A204.1 (cell line): ENCODE data around the gene MNAT1.
"Not testable (repeated sequence)": the region's sequence is repeated elsewhere in the genome, so short reads cannot be mapped to it uniquely, and the experiment has no call there.

Experiments
- FAIRE-seq: peaks from 2 replicates; lab custom pipeline; 2012; peaks lifted over from hg19 to GRCh38; lab: Jason Lieb, UNC

MNAT1 gene

GRCh38 chr14:60882219-60882618, 147.7 kb downstream of the MNAT1 start:
- FAIRE-seq, result no peak

- FAIRE-seq, result no peak
Measured at GRCh38 chr14:60884134-60884533, 149.6 kb downstream of the MNAT1 start.

DNA sequence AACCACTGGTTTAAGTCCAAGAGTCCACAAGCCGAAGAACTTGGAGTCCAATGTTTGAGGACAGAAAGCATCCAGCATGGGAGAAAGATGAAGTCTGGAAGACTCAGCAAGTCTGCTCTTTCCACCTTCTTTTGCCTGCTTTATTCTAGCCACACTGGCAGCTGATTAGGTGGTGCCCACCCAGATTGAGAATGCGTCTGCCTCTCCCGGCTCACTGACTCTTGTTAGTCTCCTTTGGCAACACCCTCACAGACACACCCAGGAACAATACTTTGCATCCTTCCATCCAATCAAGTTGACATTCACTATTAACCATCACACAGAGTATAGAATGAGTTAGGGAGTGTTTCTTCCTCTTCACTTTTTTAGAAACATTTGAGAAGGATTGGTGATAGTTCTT, 156.1 kb downstream of the MNAT1 start:
- not testable (repeated sequence) for FAIRE-seq

GRCh38 chr14:60893911-60894310, 159.3 kb downstream of the MNAT1 start:
- FAIRE-seq, result no peak

GRCh38 chr14:60904381-60904780, 169.8 kb downstream of the MNAT1 start:
- FAIRE-seq, result peak; percentile 44

DNA sequence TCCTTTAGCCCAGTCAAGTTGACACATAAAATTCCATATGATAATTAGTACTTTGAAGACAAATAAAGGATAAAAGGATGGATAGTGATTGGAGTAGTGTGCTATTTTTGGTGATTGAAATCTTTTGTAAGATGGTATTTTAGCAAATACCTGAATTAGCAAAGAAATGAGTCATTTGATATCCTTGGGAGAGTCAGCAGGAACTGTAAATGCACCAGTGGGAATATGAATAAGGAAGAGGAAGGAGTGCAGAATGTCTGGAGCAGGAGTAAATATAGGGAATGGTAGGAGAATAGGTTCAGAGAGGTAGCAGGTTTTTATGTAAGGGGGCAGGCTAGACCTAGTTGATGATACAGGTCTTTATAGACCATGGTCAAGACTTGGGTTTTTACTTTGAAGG, 171.4 kb downstream of the MNAT1 start:
- FAIRE-seq, result no peak

DNA sequence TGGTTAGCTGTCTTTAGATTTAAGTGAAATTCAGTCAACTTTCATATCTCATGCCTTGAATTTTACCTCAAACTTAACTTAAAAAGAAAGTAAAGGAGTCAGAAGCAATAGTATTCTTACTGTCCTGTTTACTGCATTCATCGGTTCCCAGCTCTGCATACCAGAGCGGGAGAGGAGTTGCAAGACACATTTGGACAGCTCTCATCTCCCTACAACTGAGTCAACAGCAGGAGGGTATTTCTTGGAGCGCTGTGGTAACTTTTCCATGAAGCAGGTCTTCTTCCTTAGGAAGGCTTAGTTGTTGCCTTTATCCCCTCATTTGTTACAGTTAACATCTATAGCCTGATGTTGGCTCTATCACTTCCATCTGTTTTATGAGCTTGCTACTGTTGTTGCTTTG, 181.2 kb downstream of the MNAT1 start:
- no peak for FAIRE-seq

DNA sequence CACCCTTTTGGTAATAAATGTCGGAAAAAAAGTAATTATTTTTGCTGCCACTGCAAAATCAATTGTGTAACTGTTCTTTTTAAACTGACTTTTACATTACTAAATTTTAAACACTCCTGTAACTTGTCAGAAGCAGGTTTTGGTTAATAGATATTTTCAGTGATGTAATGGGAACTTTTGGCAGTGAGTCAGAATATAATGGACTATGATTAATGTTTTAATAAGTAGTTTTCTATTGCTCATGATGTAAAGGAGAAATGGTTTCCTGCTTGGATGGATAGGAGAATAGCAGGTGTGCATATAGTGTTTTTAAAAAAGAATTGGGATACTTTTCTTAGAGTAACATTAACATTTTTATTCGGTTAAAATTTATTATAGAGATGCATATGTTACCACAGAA, 187.5 kb downstream of the MNAT1 start:
- FAIRE-seq, result no peak

DNA sequence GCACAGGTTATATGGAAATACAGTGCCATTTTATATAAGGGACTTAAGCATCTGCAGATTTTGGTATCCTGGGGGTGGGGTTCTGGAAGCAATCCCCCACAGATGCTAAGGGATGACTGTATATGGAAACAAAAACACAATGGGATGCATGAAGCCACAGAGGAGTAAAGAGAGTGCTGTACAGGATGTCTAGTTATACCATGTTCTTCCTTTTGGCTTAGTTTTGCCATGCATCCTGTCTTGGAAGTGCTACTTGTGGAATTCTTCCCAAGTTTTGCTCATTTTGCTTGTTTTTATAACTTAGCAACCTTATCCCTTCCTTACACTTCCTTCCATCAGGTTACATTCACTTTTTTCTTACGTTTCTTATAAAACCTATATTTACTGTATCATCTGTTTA, 190.7 kb downstream of the MNAT1 start:
- FAIRE-seq, result no peak

DNA sequence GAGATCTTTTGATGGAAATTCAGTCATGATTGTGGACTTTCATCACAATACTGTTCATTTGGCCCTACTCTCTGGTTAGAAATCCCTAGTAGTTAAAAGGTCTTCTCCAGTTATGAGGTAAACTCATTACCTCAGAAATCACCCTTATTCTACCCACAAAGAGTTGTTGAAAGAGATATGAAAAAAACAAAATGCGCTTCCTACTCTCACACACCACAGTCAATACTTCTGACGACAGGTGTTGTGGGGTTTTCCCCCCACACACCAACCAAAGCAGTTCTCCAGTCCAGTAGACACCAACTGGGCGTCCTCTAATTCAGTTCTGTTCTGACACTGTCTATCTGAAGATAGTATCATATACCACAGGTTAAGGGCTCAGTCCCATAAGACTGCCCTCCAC, 191.4 kb downstream of the MNAT1 start:
- no peak for FAIRE-seq

DNA sequence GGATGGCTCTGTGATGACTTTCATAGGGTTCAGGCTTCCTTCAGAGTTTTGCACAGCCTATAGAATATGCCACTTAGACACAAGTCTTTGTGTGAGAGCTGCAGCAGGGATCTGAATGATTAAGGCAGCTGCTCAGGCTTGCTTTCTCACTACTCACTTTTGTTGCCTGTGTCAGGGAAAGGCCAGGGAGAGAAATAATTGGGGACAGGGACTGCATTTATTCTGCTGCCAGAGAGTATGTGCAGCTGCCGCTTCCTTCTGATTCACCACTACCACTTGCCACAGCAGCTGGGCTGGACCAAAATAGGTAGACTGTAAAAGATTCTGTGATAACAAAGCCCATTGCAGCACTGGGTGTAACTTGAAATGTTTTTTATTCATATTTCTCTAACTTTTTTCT, 196.7 kb downstream of the MNAT1 start:
- FAIRE-seq, result no peak

DNA sequence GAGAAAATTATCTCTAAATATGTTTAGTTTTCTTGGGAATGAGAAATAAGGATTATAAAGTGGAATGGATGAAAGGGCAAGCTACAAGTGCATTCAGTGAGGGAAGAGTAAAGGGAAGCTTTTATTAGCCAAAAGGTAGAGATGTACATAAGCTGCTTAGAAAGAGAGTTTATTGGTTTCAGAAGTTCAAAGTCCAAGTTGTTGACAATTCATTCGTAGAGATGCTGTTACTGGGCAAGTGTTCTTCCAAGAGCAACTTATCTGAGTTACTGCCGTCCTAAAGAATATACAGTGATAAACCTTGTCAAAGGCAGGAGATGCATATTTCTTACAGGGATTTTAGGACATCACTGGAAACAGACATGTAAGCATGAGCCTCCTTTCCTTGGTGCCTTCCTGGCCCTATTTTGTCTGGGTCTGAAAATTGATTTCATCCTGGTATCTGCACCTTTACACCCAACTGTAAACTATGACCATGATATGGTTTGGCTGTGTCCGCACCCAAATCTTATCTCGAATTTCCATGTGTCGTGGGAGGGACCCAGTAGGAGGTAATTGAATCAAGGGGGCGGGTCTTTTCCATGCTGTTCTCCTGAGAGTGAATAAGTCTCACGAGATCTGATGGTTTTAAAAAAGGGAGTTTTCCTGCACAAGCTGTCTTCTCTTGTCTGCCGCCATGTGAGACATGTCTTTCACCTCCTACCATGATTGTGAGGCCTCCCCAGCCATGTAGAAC, 199.5 kb downstream of the MNAT1 start:
- FAIRE-seq, result no peak

DNA sequence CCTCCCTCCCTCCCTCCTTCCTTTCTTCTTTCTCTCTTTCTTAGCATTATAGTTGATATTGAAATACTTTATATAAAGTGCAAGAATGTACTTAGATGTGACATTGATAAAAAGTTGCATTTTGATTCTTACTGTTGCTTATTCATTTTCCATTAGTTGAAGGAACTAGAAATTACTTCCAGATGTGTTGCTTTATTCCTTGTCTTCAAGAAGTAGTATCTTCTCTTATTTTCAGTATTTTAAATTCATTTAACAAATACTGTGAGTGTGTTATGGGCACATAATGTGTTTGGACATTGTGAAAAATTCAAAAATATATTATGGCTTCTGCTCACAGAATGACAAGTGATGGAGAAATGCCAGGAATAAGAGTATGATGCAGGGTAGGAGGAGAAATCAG, 200.8 kb downstream of the MNAT1 start:
- no peak for FAIRE-seq

GRCh38 chr14:60943637-60944032, 209.1 kb downstream of the MNAT1 start:
- no peak for FAIRE-seq

DNA sequence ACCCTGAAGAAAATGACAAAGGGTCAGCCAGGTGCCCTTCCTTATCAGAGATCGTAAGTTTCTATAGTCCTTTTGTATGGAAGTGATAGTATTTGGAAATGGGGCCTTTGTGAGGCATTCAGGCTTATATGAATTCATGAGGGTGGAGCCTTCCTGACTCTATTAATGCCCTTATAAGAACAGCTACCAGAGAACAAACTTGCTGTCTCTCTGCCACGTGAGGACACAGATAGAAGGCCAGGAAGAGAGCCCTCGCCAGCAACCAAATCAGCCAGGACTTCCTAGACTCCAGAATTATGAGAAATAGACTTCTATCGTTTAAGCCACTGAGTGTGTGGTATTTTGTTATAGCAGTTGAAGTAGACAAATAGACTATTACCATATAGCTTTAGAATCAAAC, 209.6 kb downstream of the MNAT1 start:
- no peak for FAIRE-seq

GRCh38 chr14:60945984-60946383, 211.4 kb downstream of the MNAT1 start:
- no peak for FAIRE-seq

GRCh38 chr14:60946773-60947172, 212.2 kb downstream of the MNAT1 start:
- FAIRE-seq, result no peak

GRCh38 chr14:60951776-60952435, 217.3 kb downstream of the MNAT1 start:
- no peak for FAIRE-seq

GRCh38 chr14:60956202-60956601, 221.6 kb downstream of the MNAT1 start:
- FAIRE-seq, result no peak

GRCh38 chr14:60956632-60957031, 222.1 kb downstream of the MNAT1 start:
- no peak for FAIRE-seq

DNA sequence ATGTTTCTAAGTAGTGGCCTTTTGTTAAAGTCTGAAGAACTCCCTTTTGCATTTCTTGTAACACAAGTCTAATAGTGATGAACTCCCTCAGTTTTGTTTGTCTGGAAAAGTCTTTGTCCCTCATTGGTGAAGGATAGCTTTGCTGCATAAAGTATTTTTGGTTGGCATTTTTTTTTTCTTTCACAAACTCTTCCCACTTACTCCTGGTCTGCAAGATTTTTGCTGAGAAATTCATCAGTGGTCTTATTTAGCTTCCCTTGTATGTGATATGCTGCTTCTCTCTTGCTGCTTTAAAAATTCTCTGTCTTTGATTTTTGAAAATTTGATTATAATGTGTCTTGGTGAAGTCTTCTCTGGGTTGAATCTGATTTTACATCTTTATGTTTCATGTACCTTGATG, 223.6 kb downstream of the MNAT1 start:
- FAIRE-seq, result no peak

- FAIRE-seq, result no peak
Measured at GRCh38 chr14:60963761-60964160, 229.2 kb downstream of the MNAT1 start.

DNA sequence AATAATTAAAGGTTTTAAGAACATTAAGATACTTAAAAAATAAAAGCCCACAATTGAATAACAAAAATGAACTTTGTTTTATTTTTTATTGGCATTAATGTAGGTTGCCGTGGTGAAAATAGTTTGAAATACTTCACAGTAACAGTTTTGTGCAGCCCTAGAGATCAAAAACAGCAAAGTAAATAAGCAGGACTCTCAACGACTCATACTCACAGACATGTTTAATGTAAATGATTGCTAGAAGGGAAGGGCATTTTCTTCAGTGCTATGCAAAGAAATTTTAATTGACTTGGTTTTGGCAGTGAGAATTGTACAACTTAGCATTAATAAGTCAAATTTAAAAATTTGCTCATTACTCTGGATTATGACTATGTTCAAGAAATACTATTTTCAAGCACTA, 230.3 kb downstream of the MNAT1 start:
- FAIRE-seq, result no peak

DNA sequence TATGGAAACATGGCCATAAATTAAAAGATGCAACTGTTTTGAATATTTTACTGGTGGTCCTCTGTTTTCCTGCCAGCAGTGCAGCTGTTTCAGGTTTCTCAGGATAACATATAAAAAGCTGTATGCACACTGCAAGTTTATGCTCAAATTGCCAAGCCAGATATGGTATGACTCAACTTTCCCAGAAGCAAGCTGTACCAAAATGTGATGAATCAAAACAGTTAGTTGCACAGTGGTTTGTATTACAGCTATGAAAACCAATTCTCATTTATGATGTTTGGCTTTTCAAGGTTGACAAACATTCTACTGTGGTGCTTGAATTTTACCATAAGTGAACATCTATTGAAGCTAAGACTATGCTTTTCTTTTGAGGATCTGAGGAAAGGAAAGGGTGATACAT, 230.8 kb downstream of the MNAT1 start:
- FAIRE-seq, result no peak
